HFF-Myc (cell line): ENCODE data around the gene CA6.
"Not testable (repeated sequence)": the region's sequence is repeated elsewhere in the genome, so short reads cannot be mapped to it uniquely, and the experiment has no call there.

Source experiments
- DNase-seq: peaks from one replicate; pipeline ENCODE4 v3.0.0-alpha.2; 2011; ENCODE audit warnings: low read depth; ENCODE audit errors: extremely low read depth
- H3K4me3 ChIP-seq: replicated peaks from 2 replicates; pipeline ENCODE4 v1.5.1; 2011; ENCODE audit warnings: low read depth, mild to moderate bottlenecking, control low read depth, low read length
- TF ChIP-seq, protein P1 (sequence below): IDR thresholded peaks from 2 replicates; pipeline ENCODE4 v1.5.1; 2012; ENCODE audit warnings: mild to moderate bottlenecking, low read depth, low read length, control low read depth; ENCODE audit errors: missing control alignments

The CA6 gene

GRCh38 chr1:8914466-8914865, 31.2 kb upstream of the CA6 start:
- no peak overlapping the region for H3K4me3 ChIP-seq
- TF ChIP-seq, protein P1, sequence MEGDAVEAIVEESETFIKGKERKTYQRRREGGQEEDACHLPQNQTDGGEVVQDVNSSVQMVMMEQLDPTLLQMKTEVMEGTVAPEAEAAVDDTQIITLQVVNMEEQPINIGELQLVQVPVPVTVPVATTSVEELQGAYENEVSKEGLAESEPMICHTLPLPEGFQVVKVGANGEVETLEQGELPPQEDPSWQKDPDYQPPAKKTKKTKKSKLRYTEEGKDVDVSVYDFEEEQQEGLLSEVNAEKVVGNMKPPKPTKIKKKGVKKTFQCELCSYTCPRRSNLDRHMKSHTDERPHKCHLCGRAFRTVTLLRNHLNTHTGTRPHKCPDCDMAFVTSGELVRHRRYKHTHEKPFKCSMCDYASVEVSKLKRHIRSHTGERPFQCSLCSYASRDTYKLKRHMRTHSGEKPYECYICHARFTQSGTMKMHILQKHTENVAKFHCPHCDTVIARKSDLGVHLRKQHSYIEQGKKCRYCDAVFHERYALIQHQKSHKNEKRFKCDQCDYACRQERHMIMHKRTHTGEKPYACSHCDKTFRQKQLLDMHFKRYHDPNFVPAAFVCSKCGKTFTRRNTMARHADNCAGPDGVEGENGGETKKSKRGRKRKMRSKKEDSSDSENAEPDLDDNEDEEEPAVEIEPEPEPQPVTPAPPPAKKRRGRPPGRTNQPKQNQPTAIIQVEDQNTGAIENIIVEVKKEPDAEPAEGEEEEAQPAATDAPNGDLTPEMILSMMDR = no peak
- no peak for DNase-seq

DNA sequence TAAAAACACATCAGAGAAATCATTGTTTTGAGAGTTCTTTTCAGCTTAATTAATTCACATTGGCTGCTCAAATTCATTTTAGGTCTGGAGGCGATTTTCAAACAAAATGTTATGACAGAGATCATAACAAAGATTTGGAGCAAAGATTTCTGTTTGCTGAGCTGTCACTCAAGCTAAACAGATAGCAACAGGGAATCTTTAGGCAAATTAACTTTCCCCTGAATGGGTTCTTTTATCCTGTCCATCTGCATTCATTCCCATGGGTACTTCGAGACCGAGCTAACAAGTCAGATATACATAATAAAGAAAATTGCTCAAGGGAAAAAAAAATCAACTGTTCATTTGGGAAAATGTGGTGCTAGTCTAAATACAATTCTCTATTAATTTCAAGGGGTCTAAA, 30.2 kb upstream of the CA6 start:
- no peak for DNase-seq
- TF ChIP-seq, protein P1 = no peak
- no peak overlapping the region for H3K4me3 ChIP-seq

DNA sequence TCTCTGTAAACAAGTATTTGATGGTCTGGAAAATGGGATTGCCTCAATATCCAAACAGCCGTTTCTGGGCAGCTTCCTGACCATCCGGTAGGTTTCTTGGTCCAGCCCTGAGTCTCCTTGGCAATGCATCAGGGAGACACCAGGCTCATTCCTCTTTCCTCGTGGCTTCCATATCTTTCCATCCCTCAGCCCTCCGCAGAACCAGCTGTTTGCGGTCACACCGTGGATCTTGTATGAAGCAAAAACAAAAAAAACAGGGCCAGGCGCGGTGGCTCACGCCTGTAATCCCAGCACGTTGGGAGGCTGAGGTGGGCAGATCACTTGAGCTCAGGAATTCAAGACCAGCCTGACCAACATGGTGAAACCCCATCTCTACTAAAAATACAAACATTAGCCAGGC, 28.1 kb upstream of the CA6 start:
- not testable (repeated sequence) for DNase-seq, H3K4me3 ChIP-seq

GRCh38 chr1:8922962-8923361, 22.7 kb upstream of the CA6 start:
- no peak for DNase-seq
- TF ChIP-seq, protein P1 = no peak
- no peak overlapping the region for H3K4me3 ChIP-seq

GRCh38 chr1:8925406-8925805, 20.3 kb upstream of the CA6 start:
- DNase-seq = no peak
- TF ChIP-seq, protein P1 = no peak
- H3K4me3 ChIP-seq = no peak overlapping the region

- no peak for DNase-seq
- H3K4me3 ChIP-seq = no peak overlapping the region
- TF ChIP-seq, protein P1 = no peak
Measured at GRCh38 chr1:8925960-8926359, 19.7 kb upstream of the CA6 start.

- TF ChIP-seq, protein P1 = no peak
- no peak overlapping the region for H3K4me3 ChIP-seq
- no peak for DNase-seq
Measured at GRCh38 chr1:8926707-8927694, 18.7 kb upstream of the CA6 start.
